ENCODE data around the gene EID3.
"Not testable (repeated sequence)": the region's sequence is repeated elsewhere in the genome, so short reads cannot be mapped to it uniquely, and the experiment has no call there.

Gene EID3

GRCh38 chr12:104290320-104290719 is 13.2 kb upstream of the EID3 start:
- no peak for DNase-seq (ENCODE audit: low spot score)

GRCh38 chr12:104290855-104291254 is 12.7 kb upstream of the EID3 start:
- DNase-seq (ENCODE audit: low spot score): no peak

GRCh38 chr12:104291867-104292524 is 11.5 kb upstream of the EID3 start:
- DNase-seq (ENCODE audit: low spot score): no peak

DNA sequence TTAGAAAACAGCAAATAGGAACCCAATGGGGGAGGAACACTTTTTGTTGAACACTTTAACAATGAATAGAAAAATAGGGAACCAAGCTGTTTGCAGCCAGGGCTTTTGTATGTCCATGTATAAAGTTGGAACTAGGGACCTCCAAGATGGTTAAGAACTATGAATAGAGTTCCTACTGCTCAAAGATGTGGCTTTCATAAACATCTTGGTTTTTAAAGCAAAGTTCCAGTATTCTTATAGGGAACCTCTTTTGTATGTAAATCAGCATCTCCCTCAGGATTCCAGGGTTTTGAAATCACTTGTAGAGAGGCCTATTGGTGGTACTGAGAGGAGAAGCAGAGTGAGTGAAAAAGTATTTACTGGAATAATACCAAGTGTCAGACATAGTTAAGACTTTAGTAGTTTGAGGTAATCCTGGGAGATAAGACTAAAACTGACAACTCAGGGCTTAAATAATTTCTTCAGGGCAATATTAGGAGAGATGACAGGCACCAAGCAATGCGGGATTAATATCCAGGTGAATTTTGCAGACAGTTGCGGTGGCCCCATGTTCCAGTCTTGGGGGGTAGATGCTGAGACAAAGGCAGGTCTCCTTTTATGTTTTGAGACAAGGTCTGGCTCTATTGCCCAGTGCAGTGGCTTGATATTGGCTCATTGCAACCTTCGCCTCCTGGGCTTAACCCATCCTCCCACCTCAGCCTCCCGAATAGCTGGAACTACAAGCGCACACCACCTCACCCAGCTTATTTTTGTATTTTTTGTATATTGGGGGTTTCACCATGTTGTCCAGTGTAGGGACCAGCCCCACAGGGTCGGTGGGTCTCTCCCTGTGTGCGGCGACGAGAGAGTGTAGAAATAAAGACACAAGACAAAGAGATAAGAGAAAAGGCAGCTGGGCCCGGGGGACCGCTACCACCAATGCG is 10.4 kb upstream of the EID3 start:
- DNase-seq (ENCODE audit: low spot score): no peak

DNA sequence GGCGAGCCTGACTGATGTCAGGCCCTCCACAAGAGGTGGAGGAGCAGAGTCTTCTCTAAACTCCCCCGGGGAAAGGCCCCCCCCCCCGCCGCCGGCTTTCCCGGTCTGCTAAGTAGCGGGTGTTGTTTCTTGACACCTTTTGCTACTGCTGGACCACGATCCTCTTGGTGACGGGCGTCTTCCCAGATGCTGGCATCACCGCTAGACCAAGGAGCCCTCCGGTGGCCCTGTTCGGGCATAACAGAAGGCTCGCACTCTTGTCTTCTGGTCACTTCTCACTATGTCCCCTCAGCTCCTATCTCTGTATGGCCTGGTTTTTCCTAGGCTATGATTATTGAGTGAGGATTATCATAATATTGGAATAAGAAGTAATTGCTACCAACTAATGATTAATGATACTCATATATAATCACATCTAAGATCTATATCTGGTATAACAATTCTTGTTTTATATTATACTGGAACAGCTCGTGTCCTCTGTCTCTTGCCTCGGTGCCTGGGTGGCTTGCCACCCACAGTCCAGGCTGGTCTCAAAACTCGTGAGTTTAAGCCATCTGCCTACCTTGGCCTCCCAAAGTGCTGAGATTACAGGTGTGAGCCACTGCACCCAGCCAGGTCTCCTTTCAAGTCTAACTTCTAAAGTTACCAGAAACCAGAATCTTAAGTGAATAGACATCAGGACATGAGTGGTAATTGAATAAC is 9.2 kb upstream of the EID3 start:
- not testable (repeated sequence) for DNase-seq (ENCODE audit: low spot score)

GRCh38 chr12:104294927-104295668 is 8.4 kb upstream of the EID3 start:
- no peak for DNase-seq (ENCODE audit: low spot score)

DNA sequence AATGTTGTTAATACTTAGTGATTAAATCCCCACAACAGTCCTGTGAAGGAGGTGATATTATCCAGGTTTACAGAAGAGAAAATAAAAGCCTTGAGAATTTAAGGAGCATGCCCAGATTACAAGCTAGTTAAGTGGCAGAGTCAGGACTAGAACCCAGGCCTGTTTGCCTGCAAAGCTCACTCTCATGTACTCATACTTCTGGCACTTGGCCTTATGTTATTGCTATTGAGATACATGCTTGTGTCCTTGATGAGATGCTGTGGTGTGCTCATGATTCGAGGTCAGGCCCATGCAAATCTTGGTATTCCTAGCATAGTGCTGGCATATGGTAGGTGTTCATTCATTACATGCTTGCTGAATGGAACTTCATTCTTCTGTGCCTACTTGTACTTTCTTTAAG is 7.6 kb upstream of the EID3 start:
- DNase-seq (ENCODE audit: low spot score): no peak

GRCh38 chr12:104296718-104297117 is 6.8 kb upstream of the EID3 start:
- DNase-seq (ENCODE audit: low spot score): no peak

GRCh38 chr12:104297477-104298113 is 5.9 kb upstream of the EID3 start:
- no peak for DNase-seq (ENCODE audit: low spot score)

- DNase-seq (ENCODE audit: low spot score): no peak
Observed at GRCh38 chr12:104299842-104300481, 3.6 kb upstream of the EID3 start.

DNA sequence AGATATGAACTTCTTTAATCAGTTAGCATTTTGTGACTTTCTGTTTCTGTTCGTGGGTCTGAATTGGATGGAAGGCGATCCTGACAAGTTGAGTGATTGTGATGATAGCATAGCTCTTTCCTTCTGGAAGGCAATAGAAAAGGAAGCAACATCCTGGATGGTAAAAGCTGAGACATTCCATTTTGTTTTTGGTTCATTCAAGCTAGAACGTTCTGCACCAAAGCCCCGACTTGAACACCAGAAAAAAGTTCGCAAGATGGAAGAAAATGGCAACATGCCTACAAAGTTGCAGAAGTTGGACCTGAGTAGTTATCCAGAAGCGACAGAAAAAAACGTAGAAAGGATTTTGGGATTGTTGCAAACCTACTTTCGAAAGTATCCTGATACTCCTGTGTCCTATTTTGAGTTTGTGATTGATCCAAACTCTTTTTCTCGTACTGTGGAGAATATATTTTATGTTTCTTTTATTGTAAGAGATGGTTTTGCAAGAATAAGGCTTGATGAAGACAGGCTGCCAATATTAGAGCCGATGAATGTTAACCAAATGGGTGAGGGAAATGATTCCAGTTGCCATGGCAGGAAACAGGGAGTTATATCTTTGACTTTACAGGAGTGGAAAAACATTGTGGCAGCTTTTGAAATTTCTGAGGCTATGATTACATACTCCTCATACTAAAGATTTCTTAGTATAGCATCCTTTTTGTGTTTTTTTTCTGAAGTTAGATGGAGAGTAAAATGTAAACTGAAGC is 896 bp downstream of the EID3 start:
- DNase-seq (ENCODE audit: low spot score): no peak

DNA sequence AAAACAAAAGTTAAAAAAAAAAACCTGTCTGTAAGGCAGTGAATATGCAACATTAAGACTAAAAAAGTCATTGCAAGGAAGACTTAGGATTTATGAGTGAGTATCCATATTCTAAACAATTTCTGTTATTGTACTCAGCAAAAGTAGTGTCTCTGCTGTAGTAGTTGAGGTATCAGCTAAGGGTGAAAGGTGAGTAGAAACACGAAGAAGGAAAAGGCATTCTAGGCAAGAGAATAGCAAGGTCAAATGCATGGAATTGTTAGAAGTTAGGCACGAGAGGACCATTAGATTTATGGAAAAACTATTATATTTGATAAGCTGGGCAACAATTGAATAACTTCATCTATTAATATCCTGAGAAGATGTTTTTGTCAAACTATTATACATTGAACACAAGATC is 1.8 kb downstream of the EID3 start:
- DNase-seq (ENCODE audit: low spot score): no peak

GRCh38 chr12:104306376-104306775 is 2.8 kb downstream of the EID3 start:
- DNase-seq (ENCODE audit: low spot score): no peak

GRCh38 chr12:104306943-104307654 is 3.6 kb downstream of the EID3 start:
- DNase-seq (ENCODE audit: low spot score): no peak

- no peak for DNase-seq (ENCODE audit: low spot score)
Observed at GRCh38 chr12:104307655-104308000, 4.1 kb downstream of the EID3 start.

DNA sequence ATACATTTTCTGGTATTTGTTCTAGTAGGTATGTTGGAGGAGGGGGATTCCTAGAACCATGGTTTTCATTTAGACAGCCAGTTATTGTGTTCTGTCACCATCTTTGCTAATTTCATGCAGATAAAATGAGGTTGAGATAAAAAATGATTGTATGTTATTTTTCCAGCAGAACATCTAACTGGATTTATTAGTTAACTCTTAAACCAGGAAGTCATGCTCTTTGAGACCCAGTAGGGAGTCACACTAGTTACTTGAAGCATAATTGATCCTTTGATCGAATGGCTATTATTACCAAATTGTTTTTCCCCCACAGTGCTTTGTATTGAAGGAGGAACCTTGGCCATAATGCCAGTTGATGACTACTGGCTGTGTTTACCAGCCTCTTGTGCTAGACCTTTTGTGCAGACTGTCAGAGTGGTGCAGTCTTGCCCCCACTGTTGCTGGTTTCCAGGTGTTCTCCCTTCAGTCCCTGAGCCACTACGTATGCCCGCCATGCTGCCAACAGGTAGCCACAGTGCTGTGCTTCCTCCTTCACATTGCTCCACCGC is 6.0 kb downstream of the EID3 start:
- DNase-seq (ENCODE audit: low spot score): no peak

GRCh38 chr12:104310751-104311633 is 7.5 kb downstream of the EID3 start:
- no peak for DNase-seq (ENCODE audit: low spot score)

DNA sequence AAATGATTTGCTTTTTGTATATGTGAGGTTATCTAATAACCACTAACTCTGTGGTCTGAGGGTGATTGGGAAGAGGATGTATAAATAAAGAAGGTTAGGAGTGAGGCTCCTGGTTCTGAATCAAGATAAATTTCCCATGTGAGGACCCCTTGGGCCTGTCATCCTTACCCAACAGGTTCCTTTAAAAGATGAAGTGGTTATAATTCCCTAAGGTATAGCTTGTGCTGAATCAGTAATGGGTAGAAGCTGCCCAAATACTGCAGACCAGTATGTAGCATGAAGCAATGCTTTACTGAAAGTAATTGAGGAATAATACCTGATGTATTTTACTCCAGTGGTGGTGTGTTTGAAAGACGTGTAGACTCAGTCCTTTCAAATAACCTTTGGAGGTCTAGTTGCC is 8.7 kb downstream of the EID3 start:
- no peak for DNase-seq (ENCODE audit: low spot score)

DNA sequence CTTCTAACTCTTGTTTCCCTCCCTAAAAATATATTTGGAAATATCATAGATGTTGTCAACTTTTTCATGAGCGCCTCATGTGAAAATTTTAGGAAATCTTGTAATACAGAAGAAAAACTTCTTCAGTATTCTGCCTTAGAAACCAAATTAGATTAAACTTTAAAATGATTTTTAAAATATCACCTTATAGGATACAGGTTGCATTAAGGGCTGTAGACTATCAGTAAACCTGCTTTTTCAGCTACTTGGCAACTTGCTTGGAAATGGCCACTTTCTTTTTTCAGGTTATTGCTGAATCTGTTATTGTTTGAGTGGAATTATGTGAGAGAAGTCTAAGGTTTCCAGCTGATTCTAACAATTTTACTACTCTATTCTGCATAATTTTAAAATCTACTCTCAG is 9.1 kb downstream of the EID3 start:
- no peak for DNase-seq (ENCODE audit: low spot score)
